Activated T-cell treated with anti-CD3 and anti-CD28 coated beads, Interleukin-2, amount 50 U/mL, for 72 hours (primary cell): ENCODE results near the gene KCTD15. TPM values are rescaled to one million over a fixed set of nuclear protein-coding genes. Genes with fewer than 3 reads are reported as not detected.
A peak's percentile ranks its signal among the peaks of the same experiment; 100 is the strongest.

Experiments used
- ATAC-seq, 2 donors: fragments of 150-1000 bp; cut with Tn5 transposase; replicated peaks in 1 of 2; 2 replicates each; pipeline ENCODE4 v1.10.0; 2021; ENCODE audit warnings: moderate library complexity in 2 of 2, mild to moderate bottlenecking in 1 of 2
- DNase-seq, 2 donors: peaks; one replicate each; pipeline ENCODE4 v3.0.0; 2021 to 2022; ENCODE audit warnings: mixed read lengths in 1 of 2
- H3K27ac Mint-ChIP-seq: one replicate; pipeline ENCODE4 v1.8.0; 2022; ENCODE audit warnings: mild to moderate bottlenecking, moderate library complexity, mixed read lengths
- H3K27me3 Mint-ChIP-seq: one replicate; pipeline ENCODE4 v1.8.0; 2022; ENCODE audit warnings: low read depth, mixed read lengths
- H3K36me3 Mint-ChIP-seq, 2 donors: one replicate each; pipeline ENCODE4 v1.8.0; 2022; ENCODE audit warnings: mixed read lengths in 2 of 2, mild to moderate bottlenecking in 1 of 2; ENCODE audit not compliant: insufficient read depth in 2 of 2
- H3K4me1 Mint-ChIP-seq: one replicate; pipeline ENCODE4 v1.8.0; 2022; ENCODE audit warnings: low read depth, mixed read lengths
- H3K4me3 Mint-ChIP-seq, 2 donors: one replicate each; pipeline ENCODE4 v1.8.0; 2022; ENCODE audit warnings: mild to moderate bottlenecking in 2 of 2, mixed read lengths in 2 of 2, moderate library complexity in 2 of 2
- H3K9me3 Mint-ChIP-seq, 2 donors: one replicate each; pipeline ENCODE4 v1.8.0; 2022; ENCODE audit warnings: mixed read lengths in 2 of 2
- total RNA-seq, 2 donors: library from RNA; stranded (reverse); gene quantifications; one replicate each; pipeline ENCODE4 v1.2.3, GENCODE V29; 2022

Gene KCTD15
- total RNA-seq, 2 donors from 2014 or later = 7.3 to 8.2 TPM

DNA sequence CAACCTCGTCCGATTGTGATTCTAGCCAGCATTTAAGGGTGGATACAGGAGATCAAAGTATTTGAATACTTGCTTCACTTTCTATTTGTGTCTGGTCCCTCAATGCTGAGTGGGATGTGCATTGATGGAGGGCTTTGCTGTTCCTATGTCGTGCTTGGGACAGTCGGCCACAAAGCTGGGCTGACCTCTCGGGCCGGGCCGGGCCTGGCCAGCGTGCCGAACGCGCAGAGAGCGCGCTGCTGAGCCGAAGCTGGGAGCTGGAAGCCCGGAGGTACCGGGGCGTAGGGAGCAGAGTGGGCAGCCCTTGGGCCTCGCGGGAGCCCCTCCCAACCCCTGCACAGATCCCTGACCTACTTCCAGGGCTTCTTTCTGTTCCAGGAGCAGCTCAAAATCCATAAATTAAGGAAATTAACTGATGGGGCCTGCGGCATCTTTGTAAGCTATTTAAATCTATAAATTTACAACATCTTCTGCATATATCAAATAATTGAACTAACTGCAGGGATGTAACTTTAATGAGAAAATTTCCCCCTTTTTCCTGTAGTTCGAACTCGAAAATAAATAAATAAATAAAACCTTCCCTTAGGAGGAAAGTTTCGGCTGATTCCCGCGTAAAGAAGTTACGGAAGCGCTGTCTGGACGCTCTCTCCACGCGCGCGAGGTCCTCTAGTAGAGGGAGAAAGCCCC, 1.8 kb upstream of the KCTD15 start:
- H3K4me3 Mint-ChIP-seq = peak overlapping the region; percentile 73 to 80
- ATAC-seq = no peak

DNA sequence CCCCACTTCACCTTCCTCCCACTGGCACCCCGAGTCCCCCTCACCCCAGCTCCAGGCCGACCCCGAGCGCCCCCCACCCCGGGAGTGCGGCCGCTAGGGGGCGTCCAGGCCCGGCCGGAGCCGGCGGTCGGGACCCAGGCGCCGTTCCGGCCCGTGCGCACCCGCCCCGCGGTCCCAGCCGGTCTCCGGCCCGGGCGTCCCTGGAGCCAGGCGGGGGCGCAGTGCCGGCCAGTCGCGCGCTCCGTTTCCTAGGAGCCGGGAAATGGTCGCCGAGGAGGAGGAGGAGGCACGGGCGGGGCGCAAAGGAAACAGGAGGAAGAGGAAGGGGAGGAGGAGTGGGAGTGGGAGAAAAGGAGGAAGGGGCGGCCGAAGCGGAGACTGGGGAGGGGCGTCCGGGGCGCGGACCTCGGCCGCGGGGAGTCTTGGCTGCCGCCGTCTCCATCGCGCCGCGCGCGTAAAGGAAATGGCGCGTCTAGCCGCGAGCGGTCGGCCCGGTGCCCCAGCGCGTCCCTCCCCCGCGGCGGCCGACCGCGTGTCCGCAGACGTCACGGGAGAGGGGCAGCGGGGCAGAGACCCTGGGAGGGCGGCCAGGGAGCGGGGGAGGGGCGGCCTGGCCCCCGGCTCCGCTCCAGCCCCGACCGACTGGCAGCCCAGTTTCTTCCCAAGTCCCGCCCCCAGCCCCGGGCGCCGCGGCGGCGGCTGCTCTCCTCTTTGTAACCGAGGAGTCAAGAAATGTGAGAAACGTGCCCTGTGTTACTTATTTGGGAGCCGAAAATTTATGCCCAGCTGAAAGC, 1.1 kb upstream of the KCTD15 start:
- H3K27ac Mint-ChIP-seq = no peak overlapping the region
- no peaks in the 10 kb centered on the region for H3K9me3 Mint-ChIP-seq
- ATAC-seq (peak; percentile 76 to 78), DNase-seq (peak; percentile 66 to 82)
- H3K4me3 Mint-ChIP-seq = peak overlapping the region; percentile 80 to 85
- H3K36me3 Mint-ChIP-seq = no peaks in the 10 kb centered on the region
- no peaks in the 10 kb centered on the region for H3K4me1 Mint-ChIP-seq
- peaks cover 40% of the 10 kb centered on the region for H3K27me3 Mint-ChIP-seq

More for the DNA sequence above, 1.8 kb upstream of the KCTD15 start:
- H3K4me1 Mint-ChIP-seq = no peaks in the 10 kb centered on the region
- no peak for DNase-seq
- peaks cover 37% of the 10 kb centered on the region for H3K27me3 Mint-ChIP-seq
- no peaks in the 10 kb centered on the region for H3K36me3 Mint-ChIP-seq
- no peak overlapping the region for H3K27ac Mint-ChIP-seq
- no peaks in the 10 kb centered on the region for H3K9me3 Mint-ChIP-seq

DNA sequence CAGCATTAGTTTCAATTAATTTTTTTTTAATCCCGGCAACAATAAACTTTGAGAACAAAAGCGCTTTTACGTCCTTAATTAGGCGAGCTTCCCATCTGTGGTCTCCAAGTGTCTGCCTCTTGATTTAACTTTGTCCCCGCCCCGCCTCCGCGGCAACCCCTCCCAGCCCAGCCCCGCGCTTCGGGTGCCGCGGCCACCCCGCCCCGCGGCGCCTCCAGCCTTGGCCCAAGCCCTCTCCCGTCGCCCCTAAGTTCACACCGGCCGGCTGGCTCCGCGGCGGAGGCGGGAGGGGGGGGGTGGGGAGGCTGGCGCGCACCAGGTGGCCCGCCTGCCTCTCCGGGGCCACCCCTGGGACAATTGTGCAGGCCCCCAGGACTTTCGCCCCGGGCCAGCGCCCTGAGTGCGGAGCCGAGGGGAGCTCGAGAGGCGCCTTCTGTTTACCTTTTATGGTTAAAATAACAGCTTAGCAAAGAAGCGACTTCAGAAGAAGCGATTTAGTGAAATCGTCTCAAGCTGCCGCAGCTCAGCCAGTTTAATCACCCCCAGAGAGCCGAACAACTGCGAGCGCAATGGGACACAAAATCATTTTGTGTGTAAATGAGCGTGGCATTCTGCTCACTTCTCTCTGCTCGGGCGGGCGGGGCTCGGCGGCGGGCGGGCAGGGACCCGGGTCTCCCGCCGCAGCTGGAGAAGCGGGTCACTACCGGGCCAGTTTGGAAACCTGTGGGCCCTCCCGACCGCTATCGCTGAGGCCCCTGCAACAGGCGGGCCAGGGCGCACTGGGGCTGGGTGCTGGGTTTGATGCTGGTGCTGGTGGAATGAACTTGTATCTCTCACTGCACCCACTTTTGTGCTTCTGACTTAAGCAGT, 1.4 kb downstream of the KCTD15 start:
- H3K36me3 Mint-ChIP-seq = no peaks in the 10 kb centered on the region
- no peak overlapping the region for H3K27ac Mint-ChIP-seq
- no peaks in the 10 kb centered on the region for H3K9me3 Mint-ChIP-seq
- H3K27me3 Mint-ChIP-seq = peaks cover 25% of the 10 kb centered on the region
- H3K4me1 Mint-ChIP-seq = no peaks in the 10 kb centered on the region
- ATAC-seq (no peak), DNase-seq (peak in 1 of 2 donors; percentile 21)
- H3K4me3 Mint-ChIP-seq = peak overlapping the region; percentile 74 to 85

DNA sequence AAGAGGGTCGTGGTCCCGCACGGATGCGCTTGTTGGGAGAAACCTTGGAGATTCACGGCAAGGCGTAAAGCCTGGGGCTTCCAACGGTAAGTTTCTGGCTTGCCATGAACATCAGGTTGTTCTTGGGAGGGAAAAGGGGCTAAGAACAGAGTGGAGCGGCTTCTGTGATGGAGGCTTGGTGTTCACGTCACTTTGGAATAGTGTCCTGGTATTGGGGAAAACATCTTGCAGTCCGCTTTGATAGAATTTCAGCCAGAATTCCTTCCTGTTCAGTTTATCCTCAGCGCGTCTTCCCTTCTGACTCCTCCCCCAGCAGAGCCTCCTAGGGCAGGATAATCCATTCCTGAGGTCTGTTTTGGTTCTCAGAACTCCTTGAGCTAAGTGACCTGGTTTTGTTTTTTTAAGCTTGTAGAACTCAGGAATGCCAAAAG, 2.0 kb downstream of the KCTD15 start:
- Mint-ChIP-seq H3K36me3 (no peaks in the 10 kb centered on the region), H3K4me3 (no peak overlapping the region), H3K4me1 (no peaks in the 10 kb centered on the region), H3K27ac (no peak overlapping the region), H3K9me3 (no peaks in the 10 kb centered on the region), H3K27me3 (peaks cover 19% of the 10 kb centered on the region)
- ATAC-seq (no peak), DNase-seq (no peak)

DNA sequence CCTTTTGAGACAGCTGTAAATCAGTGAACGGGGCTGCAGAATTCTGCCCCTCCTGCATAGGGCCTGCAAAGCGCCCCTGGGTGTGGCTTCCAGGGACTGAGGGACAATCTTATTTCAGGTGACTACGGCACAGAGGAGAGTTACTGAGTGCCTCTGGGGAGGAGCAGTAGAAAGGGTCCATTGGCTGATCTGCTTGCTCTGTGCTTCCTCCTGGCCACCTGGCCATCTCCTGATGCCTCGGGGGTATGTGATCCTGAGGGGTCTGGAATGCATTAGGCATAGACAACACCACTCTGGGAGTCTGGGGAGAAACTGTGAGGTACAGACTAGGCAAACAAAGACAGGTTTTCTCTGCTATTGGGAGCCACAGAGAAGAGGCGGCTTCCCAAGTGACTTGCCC, 2.8 kb downstream of the KCTD15 start:
- Mint-ChIP-seq H3K4me1 (no peaks in the 10 kb centered on the region), H3K36me3 (no peaks in the 10 kb centered on the region), H3K27me3 (peaks cover 17% of the 10 kb centered on the region), H3K27ac (no peak overlapping the region), H3K9me3 (no peaks in the 10 kb centered on the region), H3K4me3 (no peak overlapping the region)
- DNase-seq (no peak), ATAC-seq (no peak)

DNA sequence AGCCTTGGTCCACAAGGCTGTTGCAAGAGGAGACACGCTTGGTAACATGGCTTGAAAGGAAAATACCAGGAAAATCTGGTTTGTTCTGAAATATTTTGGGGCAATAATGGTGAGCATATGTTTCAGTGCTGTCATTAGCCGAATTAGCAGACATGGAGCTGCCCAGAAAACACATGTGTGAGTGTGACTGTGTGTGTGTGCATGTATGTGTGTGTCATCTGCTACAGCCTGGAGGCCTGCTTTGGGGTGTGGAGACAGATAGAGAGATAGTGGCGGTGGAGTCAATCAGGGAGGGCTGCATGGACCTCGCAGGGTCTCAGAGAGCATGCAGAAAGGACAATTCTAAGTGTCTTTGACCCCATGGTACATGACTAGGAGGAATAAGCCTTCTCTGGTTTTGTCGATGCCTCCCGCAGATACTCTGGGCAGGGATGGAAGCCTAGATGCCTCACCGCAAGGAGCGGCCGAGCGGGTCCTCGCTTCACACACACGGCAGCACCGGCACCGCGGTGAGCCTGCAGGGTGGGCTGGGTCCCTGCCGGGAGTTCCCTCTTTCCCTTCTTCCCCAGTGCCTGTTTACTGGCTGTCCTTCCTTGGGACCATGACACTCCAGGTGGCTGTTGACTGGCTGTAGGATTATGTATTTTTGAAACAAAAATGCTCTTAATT, 3.5 kb downstream of the KCTD15 start:
- H3K27me3 Mint-ChIP-seq = peaks cover 17% of the 10 kb centered on the region
- ATAC-seq = no peak
- no peak overlapping the region for H3K4me3 Mint-ChIP-seq
- no peaks in the 10 kb centered on the region for H3K36me3 Mint-ChIP-seq
- no peak overlapping the region for H3K27ac Mint-ChIP-seq
- no peaks in the 10 kb centered on the region for H3K4me1 Mint-ChIP-seq
- no peak for DNase-seq
- no peaks in the 10 kb centered on the region for H3K9me3 Mint-ChIP-seq

DNA sequence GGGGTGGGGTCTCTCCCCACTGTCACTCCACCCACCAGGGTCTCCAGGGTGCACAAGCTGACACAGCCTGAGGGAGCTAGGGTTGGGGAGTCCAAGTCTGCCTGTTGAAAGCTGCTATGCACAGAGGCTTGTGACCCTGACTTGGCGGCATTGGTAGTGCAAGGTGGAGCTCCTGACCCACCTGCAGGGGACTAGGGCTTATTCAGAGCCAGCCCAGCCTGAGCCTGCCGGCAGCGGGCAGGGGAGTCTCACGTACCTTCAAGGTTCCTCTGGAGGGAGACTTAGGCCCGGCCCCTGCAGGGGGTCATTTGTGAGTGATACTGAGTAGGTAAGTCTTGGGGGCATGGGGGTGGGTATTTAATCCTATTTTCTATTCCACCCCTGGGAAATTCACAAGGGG, 4.7 kb downstream of the KCTD15 start:
- Mint-ChIP-seq H3K4me3 (no peak overlapping the region), H3K27ac (no peak overlapping the region), H3K4me1 (no peaks in the 10 kb centered on the region), H3K27me3 (peaks cover 17% of the 10 kb centered on the region), H3K36me3 (no peaks in the 10 kb centered on the region), H3K9me3 (no peaks in the 10 kb centered on the region)
- ATAC-seq = no peak
- DNase-seq = no peak

DNA sequence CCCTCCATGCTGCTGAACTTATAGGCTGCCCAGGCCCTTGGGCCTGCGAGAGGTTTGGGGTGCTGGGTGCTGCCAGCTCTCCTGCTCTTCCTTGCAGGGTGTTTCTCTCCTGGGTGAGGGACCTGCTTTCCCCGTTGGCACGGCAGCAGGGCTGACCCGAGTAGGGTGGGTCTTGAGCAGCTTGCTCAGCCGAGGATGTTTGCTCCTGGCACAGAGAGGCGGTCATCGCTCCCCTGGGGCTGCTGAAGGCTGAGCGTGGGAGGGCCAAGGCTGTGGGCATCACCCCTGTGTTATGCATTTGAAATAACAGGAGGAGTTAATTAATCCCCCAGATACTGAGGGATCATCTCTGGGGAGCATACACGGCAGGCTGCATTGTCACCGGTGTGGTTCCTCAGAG, 5.3 kb downstream of the KCTD15 start:
- H3K4me1 Mint-ChIP-seq = no peaks in the 10 kb centered on the region
- H3K36me3 Mint-ChIP-seq = no peaks in the 10 kb centered on the region
- peaks cover 17% of the 10 kb centered on the region for H3K27me3 Mint-ChIP-seq
- no peak for ATAC-seq
- no peak for DNase-seq
- H3K27ac Mint-ChIP-seq = no peak overlapping the region
- no peak overlapping the region for H3K4me3 Mint-ChIP-seq
- no peaks in the 10 kb centered on the region for H3K9me3 Mint-ChIP-seq

DNA sequence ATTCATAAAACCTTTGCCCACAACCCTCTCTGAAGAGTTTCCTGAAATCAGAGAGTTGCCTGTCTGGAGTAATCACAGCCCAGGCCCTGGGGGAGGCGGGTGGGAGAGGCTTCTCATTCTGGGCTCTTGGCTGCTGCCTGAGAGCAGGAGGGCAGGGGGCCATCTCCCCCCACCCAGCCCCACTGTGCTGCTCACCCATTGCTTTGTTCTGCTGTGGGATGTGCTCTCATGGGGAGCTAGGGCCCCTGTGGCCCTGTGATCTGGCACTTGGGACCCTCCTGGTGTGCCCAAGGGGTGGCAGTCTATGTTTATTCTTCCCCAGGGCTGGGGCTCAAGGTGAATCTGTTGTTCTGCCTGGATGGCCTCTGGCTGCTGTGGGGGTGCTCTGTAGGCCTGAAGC, 6.1 kb downstream of the KCTD15 start:
- Mint-ChIP-seq H3K4me3 (no peak overlapping the region), H3K4me1 (no peaks in the 10 kb centered on the region), H3K27ac (no peak overlapping the region), H3K9me3 (no peaks in the 10 kb centered on the region), H3K36me3 (no peaks in the 10 kb centered on the region), H3K27me3 (peaks cover 17% of the 10 kb centered on the region)
- ATAC-seq (no peak), DNase-seq (no peak)

DNA sequence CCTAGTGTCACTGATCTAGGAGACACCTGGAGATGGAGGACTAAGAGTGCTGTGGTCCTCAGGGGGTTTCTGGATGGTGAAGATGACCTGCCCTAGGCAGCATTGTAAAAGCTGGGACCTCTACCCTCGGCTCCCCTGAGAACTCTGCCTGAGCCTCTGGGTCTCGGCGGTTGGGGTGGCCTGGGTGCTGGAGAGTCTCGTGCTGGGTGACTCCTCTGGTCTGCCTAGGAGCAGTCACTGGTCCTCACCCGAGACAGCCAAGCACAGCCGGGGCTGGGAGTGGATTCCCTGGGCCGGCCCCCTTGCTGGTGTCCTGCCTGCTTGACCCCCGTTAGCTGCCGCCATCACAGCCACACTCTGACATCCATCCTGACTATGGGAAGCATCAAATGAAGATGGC, 6.7 kb downstream of the KCTD15 start:
- no peaks in the 10 kb centered on the region for H3K9me3 Mint-ChIP-seq
- peaks cover 17% of the 10 kb centered on the region for H3K27me3 Mint-ChIP-seq
- H3K27ac Mint-ChIP-seq = no peak overlapping the region
- DNase-seq = no peak
- H3K4me3 Mint-ChIP-seq = no peak overlapping the region
- no peaks in the 10 kb centered on the region for H3K4me1 Mint-ChIP-seq
- no peak for ATAC-seq
- H3K36me3 Mint-ChIP-seq = no peaks in the 10 kb centered on the region

DNA sequence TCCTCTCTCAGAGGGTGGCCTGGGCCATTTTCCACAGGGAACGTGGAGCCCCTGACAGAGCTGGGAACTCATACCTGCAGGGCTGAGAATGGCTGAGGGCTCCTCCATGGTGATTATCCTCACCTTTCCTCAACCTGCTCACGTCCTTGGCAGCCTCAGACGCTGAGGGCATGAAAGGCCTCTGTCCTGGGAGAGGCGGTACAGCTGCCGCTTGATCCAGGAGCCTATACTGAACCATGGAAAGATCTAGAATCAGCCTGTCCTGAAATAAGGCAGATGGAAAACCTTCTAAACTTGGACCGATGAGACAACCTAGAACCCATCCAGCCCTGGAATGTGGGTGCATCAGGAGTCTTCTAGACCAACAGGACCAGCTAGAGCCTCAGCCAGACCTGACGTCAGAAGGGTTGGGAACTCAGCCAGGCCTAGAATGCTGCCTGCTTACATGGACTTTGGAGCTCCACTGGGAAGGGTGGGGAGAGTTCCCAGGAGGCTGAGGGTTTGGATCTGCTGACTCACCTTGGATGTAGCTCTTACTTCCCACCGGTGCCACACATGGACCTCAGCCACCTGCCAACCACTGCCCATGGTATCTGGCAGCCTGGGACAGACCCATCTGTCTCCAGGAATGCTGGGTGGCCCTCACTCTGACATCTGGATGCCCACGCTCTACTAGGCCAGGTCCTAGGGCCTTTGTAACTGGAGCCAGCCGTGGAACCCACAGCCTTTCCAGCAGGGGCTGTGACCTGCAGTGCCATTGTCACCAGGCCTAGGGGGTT, 7.5 kb downstream of the KCTD15 start:
- H3K27me3 Mint-ChIP-seq = peaks cover 9% of the 10 kb centered on the region
- H3K9me3 Mint-ChIP-seq = no peaks in the 10 kb centered on the region
- no peaks in the 10 kb centered on the region for H3K4me1 Mint-ChIP-seq
- no peak overlapping the region for H3K27ac Mint-ChIP-seq
- ATAC-seq (no peak), DNase-seq (no peak)
- H3K4me3 Mint-ChIP-seq = no peak overlapping the region
- no peaks in the 10 kb centered on the region for H3K36me3 Mint-ChIP-seq

DNA sequence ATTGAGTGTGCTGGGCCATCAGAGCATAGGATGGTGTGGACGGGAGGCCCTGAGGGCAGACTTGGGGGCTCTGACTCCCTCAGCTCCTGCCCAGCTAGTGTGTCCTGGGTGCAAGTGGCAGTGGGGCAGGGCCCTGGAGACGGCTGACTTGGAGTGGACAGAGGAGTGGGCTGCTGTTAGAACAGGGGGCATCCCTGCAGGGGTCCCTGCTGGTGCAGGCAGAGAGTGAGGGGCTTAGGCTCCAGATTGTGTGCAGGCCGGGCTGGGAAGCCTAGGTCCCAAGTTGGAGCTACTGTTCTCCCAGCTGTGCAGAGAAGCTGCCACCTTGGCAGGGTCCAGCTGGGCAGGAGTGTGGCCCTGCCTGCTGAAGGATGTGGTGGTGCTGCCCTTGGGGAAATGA, 8.6 kb downstream of the KCTD15 start:
- Mint-ChIP-seq H3K4me1 (no peaks in the 10 kb centered on the region), H3K36me3 (no peaks in the 10 kb centered on the region), H3K4me3 (no peak overlapping the region), H3K27me3 (no peaks in the 10 kb centered on the region), H3K9me3 (no peaks in the 10 kb centered on the region), H3K27ac (no peak overlapping the region)
- no peak for DNase-seq
- ATAC-seq = no peak
